SIG-M5 (cell line): ENCODE data around the gene PLEKHH1.

Experiments used
- DNase-seq: peaks from one replicate; lab custom pipeline; 2025; lab: John Stamatoyannopoulos, UW

The PLEKHH1 gene

DNA sequence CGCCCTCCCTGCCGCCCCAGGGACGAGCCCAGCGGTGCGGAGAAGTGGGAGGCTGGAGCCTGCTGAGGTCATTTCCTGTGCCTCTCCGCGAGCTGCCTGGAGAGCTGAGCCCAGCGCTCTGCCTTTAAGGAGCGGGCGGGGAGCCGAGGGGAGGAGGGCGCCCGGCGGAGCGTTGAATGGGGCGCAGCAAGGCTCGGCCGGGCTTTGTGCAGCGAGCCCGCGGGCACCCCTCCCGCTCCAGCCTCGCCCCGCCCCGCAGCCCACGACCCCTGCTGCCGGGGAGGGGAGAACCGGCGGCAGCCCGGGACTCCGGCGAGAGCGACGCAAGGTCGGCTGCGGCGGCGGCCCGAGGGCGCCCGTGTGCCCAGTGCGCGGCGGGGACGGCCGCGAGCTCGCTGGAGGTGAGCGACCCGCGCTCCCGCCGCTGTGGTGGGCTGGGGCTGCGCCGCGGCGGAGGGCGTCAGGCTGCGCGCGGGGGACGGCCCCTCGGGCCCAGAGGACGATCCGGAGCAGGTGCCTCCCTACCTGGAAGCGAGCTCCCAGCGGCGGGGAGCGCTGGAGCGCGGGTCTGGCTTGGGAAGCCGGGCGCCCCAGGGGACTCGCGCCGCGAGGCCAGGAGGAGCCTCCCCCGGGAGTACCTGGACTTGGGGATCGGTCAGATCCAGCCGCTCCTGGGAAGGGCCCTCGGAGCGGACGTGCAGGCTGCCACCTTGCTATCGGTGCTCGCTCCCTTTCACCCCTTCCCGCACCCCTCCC is at the start of gene PLEKHH1:
Gene PLEKHH1 (plus strand): TSS at position 293 of the 756 bp plus-strand sequence. CDS start 8,578 bp downstream, outside the sequence.
- DNase-seq = no peak

DNA sequence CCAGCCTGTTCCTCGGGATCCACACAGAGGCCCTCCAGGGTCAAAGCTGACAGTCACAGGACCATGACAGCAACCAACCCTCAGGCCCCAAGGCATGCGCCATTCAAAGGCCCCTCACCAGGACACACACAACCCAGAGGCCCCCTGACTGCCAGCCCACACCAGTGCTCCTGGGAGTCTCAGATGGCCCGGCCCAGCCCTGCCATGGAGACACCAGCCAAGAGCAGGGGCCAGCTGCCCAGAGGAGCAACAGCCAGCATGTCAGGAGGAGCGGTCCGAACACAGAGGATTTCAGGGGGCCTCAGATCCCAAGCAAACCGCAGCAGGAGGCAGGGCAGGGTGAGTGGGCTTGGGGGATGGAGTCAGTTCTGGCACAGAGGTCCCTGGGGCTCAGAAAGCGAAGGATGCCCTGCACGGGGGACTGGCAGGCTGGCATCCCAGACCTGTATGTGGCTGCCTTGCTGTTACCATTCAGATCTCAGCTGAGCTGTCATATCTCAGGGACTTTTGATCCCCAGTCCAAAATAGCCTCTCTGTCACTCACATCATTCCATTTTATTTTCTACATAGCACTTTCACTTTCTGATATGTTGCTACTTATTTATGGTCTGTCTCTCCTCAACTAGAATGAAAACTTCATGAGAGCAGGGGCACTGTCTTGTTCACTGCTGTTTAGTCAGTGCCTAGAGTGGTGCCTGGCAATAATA is 49.4 kb upstream of the PLEKHH1 start:
- DNase-seq = no peak

DNA sequence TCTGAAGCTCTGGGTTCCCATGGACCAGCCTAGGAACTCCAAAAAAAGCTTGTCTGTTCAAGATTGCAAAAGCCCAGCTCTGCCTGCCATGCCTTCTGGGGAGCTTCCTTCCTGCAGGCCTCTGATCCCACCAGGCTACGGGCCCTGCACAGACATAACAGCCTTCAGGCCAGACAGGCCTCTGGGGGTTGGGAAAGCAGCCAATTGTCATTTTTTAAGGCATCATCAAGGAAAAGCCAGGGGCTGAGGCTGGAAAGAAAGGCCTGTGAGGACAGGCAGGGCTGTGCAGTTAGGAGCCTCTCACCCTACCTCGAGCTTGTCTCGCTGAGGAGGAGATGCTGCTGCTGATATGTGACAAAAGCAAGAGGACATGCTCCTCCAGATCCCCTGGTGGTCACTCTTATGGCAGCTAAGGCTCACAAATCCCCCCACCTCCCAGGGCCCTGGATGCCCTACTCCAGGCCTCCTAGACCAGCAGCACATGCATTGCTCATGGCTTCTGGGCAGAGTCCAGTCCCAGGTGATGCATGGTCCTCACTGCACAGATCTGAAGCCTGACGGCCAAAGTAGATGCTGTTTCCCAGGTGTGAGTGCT is 47.5 kb upstream of the PLEKHH1 start:
- DNase-seq = no peak

DNA sequence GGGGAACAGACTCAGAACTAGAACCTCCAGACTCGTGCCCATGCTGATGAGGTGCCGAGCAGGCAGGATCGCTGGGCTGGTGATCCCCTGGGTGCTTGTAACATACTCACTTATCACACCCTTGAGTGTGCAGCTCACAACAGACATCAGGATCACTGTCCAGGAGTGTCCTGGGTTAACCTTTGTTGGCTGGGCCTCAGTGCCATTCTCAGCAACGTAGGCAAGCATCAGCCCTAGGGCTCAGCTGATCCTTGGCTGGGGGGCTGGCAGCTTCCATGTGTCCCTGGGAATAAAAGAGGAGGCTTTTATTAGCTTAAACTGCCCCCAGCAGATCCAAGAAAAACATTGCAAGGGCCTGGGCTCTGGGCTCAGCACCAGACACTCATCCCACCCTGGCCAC is 46.2 kb upstream of the PLEKHH1 start:
- DNase-seq = no peak

- no peak for DNase-seq
These were observed 45.8 kb upstream of the PLEKHH1 start for GRCh38 chr14:67487332-67487731.

- DNase-seq = peak; percentile 14
These were observed 44.9 kb upstream of the PLEKHH1 start, which contains the start of gene TMEM229B for GRCh38 chr14:67487937-67488893. TSS of gene TMEM229B (minus strand) at chr14:67488721. CDS start at chr14:67473923, 14,798 bp downstream.

- no peak for DNase-seq
These were observed 42.9 kb upstream of the PLEKHH1 start for GRCh38 chr14:67490196-67490595.

- no peak for DNase-seq
These were observed 41.8 kb upstream of the PLEKHH1 start for GRCh38 chr14:67491285-67491684.

DNA sequence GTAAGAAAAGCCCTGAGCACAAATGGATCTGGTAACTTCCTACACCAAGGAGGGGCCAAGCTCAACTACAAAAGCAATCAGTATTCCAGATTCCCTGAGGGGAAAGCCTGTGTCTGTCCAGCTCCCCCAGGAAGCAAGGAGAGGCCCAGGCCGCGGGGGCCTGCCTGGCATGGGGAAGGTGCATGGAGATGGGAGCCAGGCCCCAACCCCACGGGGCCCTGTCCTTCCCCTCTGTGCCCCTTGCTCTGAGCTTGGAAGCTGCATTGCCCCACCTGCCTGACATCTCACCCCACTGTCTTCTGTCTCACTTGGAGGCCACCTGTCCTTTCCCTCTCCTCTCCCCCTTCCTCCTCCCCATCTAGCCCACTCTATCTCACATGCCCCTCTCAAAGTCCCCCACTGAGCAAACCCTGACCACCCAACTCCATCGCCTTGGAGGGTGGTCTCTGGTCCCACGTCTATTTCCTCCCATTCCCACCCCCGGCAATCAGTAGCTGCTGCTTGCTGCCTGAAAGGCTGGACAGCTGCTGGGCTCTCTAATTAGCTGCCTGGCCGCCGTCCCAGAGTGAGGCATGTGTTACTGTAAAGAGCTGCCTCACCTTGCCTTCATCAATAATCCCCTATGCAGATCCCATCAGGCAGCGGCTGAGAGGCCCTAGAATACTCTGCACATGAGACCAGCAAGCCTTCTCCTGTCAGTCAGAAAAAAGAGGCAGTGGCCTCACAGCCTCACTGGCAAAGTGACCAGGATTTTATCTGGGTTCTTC is 41.2 kb upstream of the PLEKHH1 start:
- DNase-seq = no peak

GRCh38 chr14:67492538-67492937 is 40.6 kb upstream of the PLEKHH1 start:
- no peak for DNase-seq

DNA sequence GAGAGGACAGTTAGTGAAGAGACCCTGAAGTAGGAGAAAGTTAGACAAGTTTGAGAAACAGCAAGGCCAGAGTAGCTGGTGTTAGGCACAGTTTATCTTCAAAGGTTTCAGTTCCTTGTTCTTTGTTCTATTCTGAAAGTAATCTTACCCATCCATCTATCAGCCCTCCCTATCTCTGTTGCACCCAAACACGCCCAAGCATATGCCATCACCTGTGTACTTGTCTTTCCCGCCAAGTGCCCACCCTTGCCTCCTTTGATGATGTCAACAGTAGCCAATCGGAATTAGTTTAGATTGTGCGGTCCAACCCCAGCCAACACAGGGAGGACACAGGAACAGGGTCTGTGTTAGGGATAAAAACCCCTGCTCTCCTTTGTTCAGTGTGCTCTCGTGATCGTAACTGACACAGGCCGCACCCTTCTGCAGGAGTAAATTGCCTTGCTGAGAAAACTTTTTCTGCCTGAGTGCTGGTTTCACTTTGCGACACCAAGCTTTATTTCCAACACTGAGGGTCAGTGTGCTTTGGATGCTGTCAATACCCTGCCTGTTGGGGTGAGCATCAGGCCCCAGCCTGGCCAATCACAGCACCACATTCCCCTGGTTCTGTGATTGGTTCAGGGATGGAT is 39.9 kb upstream of the PLEKHH1 start:
- no peak for DNase-seq

GRCh38 chr14:67495827-67496226 is 37.3 kb upstream of the PLEKHH1 start:
- no peak for DNase-seq

- no peak for DNase-seq
These were observed 35.9 kb upstream of the PLEKHH1 start for GRCh38 chr14:67497216-67497615.

DNA sequence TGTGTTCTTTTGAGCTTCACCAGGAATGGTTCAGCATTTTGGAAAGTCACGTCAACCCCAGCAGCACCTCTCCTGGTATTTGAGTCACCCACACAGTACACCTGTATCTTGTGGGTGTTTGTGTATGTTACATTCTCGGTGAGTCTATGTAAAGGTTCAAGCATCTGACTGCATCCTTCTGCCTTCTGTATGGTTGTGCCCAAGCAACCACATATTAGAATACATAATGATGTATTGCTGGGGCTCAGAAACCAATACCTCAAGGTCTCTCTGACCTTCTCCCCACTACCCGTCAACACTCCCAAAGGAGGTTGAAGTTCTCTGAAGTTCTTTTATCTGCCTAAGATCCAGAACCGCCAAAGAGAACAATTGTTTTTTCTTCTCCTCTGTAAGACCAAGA is 35.4 kb upstream of the PLEKHH1 start:
- no peak for DNase-seq

GRCh38 chr14:67500981-67501380 is 32.1 kb upstream of the PLEKHH1 start:
- DNase-seq = no peak

- DNase-seq = no peak
These were observed 31.4 kb upstream of the PLEKHH1 start for GRCh38 chr14:67501670-67502069.

DNA sequence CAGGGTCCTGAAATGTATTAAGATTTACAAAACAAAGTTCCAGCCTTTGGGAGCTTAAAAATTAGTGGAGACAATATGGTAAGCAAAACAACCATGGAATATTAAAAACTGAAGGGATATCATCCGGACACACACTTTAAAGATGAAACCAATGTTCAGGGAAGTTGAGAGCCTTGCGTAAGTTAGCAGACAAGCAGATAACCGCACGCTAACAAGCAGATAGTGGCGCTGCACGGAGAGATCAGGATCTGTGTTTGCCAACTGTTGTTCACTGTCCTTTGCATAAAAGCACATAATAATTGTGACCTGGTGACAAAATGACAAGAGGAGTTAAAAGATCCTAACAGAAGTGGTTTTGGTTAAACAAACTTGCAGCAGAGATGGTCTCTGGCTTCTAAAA is 30.2 kb upstream of the PLEKHH1 start:
- DNase-seq = no peak

DNA sequence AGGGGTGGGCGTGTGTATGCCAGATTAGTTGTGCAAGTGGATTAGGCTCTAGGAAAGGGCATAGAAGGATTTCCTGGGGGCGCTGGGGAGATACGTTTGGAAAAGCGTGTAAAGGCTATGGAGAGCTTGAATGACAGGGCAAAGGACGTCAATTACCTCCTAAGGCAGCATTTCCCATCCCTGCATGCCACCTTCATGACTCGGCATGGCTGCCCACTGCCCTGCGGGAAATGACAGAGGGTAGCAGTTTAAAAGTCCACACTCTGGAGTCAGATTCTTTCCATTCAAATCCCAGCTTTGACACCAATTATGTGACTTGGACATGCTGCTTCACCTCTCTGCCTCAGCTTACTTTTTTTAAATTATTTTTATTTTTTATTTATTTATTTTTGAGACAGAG is 29.8 kb upstream of the PLEKHH1 start:
- no peak for DNase-seq

- DNase-seq = no peak
These were observed 27.8 kb upstream of the PLEKHH1 start for GRCh38 chr14:67505254-67505653.

DNA sequence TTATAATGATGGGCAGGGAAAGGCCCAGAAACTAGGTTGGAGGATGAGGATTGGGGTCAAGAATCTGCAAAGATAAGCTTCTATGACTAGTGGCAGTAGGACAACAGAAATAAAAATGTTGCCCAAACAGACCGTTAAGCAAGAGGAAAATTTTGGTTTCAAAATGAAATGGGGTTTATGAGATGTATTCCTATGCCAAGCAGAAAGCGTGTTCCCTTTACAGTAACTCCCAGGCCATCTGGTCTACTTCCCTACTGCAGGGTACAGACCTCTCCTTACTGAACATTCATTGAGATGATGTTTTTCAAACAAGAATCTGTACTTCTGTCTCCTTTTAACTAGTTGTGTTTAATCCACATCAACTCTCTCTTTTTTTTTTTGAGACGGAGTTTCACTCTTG is 24.1 kb upstream of the PLEKHH1 start:
- DNase-seq = no peak

GRCh38 chr14:67510121-67510520 is 23.0 kb upstream of the PLEKHH1 start:
- no peak for DNase-seq
